IPS-18a (cell line): ENCODE measurements around the gene SYNDIG1.

Experiments used
- H3K27ac ChIP-seq: one replicate; pipeline ENCODE4 v1.5.1; 2013; ENCODE audit warnings: low read length
- H3K27me3 ChIP-seq: one replicate; pipeline ENCODE4 v1.6.1; 2013; ENCODE audit warnings: mild to moderate bottlenecking, low read length; ENCODE audit not compliant: control insufficient read depth, insufficient read depth
- H3K36me3 ChIP-seq: one replicate; pipeline ENCODE4 v1.6.1; 2013; ENCODE audit warnings: low read depth, low read length; ENCODE audit not compliant: control insufficient read depth
- H3K4me1 ChIP-seq: one replicate; pipeline ENCODE4 v1.6.1; 2013; ENCODE audit warnings: low read depth, low read length; ENCODE audit not compliant: control insufficient read depth
- H3K4me3 ChIP-seq: one replicate; pipeline ENCODE4 v1.5.1; 2013; ENCODE audit warnings: low read length
- H3K9ac ChIP-seq: one replicate; pipeline ENCODE4 v1.6.1; 2013; ENCODE audit warnings: mild to moderate bottlenecking, low read length, moderate library complexity
- H3K9me3 ChIP-seq: one replicate; pipeline ENCODE4 v1.6.1; 2013; ENCODE audit warnings: low read depth, low read length; ENCODE audit not compliant: control insufficient read depth

Gene SYNDIG1

DNA sequence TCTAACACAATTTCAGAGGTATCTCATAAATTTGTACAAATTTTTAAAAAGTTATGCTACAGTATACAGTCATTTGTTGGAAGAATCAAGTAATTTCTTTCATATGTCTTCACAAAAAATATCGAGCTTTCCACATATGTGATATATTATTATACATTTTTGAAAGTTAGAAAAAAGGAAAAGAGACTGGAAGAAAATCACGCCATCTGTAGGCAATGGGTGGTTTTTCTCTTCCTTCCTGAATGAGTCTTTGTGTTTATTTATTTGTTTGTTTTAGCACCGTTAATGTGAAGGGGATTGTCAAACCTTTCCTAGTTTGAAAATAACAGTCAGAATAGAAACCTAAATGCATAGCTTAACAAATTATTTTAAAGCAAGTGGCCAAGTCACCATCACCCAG is 130.6 kb downstream of the SYNDIG1 start:
- Histone ChIP-seq H3K27ac (no peak overlapping the region), H3K4me3 (no peak overlapping the region), H3K9me3 (no peaks in the 10 kb centered on the region), H3K27me3 (no peaks in the 10 kb centered on the region), H3K9ac (no peak overlapping the region), H3K36me3 (no peaks in the 10 kb centered on the region), H3K4me1 (peaks cover 8% of the 10 kb centered on the region)

GRCh38 chr20:24603454-24603853 is 134.0 kb downstream of the SYNDIG1 start:
- Histone ChIP-seq H3K4me3 (no peak overlapping the region), H3K9ac (no peak overlapping the region), H3K27me3 (no peaks in the 10 kb centered on the region)

DNA sequence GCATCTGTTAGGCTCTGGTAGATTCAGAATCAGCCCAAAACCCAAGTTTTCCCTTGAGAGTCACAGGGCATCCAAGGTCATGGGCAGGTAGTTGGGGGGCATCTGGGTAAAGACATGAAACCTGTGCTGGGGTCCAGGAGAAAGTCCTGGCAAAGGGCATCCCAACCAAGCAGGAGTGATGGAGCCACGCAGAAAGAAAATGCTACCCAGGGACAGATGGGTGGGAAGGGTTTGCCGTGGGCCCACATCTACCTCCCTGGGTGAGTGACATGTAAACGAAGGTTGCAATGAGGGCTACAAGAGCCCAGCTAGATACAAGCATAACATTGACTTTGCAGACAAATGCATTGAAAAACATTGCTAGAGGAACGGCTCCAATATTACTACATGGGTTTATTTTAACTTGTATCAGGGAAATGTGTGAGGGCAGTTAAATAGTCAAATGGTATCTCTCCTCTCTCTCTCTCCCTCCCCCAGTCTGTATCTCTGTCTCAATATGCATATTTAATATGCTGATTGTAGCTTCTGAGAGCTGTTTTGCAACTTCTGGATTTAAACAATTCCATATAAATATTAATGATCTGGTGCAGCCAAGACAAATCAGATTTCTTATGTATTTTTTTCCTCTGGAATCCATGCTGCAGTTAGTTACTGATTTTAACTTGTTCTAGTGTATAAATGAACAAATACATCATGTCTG is 135.7 kb downstream of the SYNDIG1 start:
- Histone ChIP-seq H3K27me3 (no peaks in the 10 kb centered on the region), H3K9ac (no peak overlapping the region), H3K9me3 (no peaks in the 10 kb centered on the region), H3K4me1 (peaks cover 8% of the 10 kb centered on the region), H3K36me3 (no peaks in the 10 kb centered on the region), H3K4me3 (no peak overlapping the region), H3K27ac (no peak overlapping the region)

More at GRCh38 chr20:24603454-24603853, 134.0 kb downstream of the SYNDIG1 start:
- H3K27ac ChIP-seq: no peak overlapping the region
- H3K36me3 ChIP-seq: no peaks in the 10 kb centered on the region
- peaks cover 8% of the 10 kb centered on the region for H3K4me1 ChIP-seq
- no peaks in the 10 kb centered on the region for H3K9me3 ChIP-seq

GRCh38 chr20:24605937-24606455 is 136.6 kb downstream of the SYNDIG1 start:
- Histone ChIP-seq H3K9ac (no peak overlapping the region), H3K4me1 (peaks cover 15% of the 10 kb centered on the region), H3K9me3 (no peaks in the 10 kb centered on the region), H3K4me3 (no peak overlapping the region), H3K27me3 (no peaks in the 10 kb centered on the region), H3K36me3 (no peaks in the 10 kb centered on the region), H3K27ac (no peak overlapping the region)

DNA sequence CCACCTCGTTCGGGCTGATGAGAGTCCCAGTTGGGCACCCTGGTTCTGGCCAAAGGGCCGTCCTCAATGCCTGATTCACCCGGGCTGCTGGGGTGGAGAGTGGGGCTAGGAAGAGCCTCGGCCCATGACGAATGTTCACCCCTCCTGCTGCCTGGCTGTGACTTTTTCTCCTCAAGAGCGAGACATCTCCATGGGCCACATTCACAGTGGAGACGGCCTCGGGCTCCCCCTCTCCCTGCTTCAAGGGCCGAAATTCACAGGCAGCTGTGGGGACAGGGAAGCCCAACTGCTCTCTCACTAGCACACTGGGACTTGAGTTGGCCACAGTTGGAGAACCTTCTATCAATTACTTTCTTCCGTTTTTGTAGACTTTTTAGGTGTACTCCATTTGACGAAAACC is 138.0 kb downstream of the SYNDIG1 start:
- peaks cover 15% of the 10 kb centered on the region for H3K4me1 ChIP-seq
- no peaks in the 10 kb centered on the region for H3K36me3 ChIP-seq
- H3K9ac ChIP-seq: no peak overlapping the region
- H3K27ac ChIP-seq: no peak overlapping the region
- no peaks in the 10 kb centered on the region for H3K9me3 ChIP-seq
- H3K4me3 ChIP-seq: no peak overlapping the region
- no peaks in the 10 kb centered on the region for H3K27me3 ChIP-seq

DNA sequence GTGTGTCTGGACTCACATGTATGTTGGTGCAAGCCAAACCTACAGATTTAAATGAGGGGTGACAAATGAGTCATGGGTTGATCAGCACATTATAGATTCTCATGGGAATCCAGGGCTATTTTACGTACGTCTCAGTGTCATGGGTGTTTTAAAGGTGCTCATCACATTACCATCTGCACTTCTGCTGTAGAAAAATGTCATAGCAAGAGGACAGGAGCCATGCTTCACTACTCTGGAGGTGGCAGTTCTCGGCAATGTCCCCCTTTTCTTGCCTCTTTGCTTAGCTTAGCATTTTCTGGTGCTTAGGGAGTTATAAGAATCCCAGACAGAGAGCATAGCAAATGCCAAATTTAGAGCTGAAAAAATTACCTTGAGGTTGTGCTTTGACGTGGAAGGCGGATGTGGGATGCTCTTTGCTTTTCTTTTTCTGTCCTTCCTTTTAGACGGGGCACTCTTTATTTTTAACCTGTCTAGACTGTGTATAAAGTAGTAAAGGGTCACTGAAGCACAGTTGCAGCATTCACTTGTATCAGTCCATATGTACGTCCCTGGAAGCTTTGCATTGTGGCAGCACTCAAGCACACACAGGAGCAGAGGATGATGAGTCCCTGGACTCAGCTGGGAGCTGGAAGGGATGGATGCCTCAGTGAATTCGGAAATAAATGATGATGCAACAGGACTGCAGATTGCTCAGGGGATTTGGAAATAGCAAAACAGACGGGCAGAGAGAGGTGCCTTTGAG is 139.7 kb downstream of the SYNDIG1 start:
- Histone ChIP-seq H3K9me3 (no peaks in the 10 kb centered on the region), H3K4me1 (peaks cover 11% of the 10 kb centered on the region), H3K27me3 (no peaks in the 10 kb centered on the region), H3K36me3 (no peaks in the 10 kb centered on the region), H3K27ac (no peak overlapping the region), H3K9ac (no peak overlapping the region), H3K4me3 (no peak overlapping the region)

DNA sequence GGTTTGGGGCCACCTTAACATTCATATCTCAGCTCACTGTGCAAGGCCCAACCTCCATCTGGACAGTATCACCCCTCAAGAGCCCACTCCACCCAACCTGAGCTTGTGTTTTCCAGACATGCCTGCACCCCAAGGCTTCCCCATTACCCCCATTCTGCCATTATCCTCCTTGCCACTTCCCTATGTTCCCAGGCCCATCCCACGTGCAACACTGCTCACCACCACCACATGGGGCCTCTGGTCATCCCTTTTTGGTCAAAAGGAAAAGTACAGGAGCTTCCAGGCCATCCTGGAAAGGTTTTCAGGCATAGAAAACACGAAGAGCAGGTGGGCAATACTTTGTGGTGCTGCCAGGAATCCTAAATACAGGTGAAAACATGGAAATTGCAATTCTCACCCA is 140.3 kb downstream of the SYNDIG1 start:
- H3K9me3 ChIP-seq: no peaks in the 10 kb centered on the region
- no peak overlapping the region for H3K4me3 ChIP-seq
- no peaks in the 10 kb centered on the region for H3K27me3 ChIP-seq
- H3K4me1 ChIP-seq: peaks cover 7% of the 10 kb centered on the region
- H3K9ac ChIP-seq: no peak overlapping the region
- no peaks in the 10 kb centered on the region for H3K36me3 ChIP-seq
- H3K27ac ChIP-seq: no peak overlapping the region

- Histone ChIP-seq H3K9me3 (no peaks in the 10 kb centered on the region), H3K4me3 (no peak overlapping the region), H3K36me3 (no peaks in the 10 kb centered on the region), H3K27me3 (no peaks in the 10 kb centered on the region), H3K9ac (no peak overlapping the region), H3K27ac (no peak overlapping the region), H3K4me1 (peaks cover 7% of the 10 kb centered on the region)
Observed at GRCh38 chr20:24610341-24611115, 141.1 kb downstream of the SYNDIG1 start.

GRCh38 chr20:24611360-24612140 is 142.1 kb downstream of the SYNDIG1 start:
- Histone ChIP-seq H3K36me3 (no peaks in the 10 kb centered on the region), H3K9ac (no peak overlapping the region), H3K27ac (no peak overlapping the region), H3K4me1 (peaks cover 7% of the 10 kb centered on the region), H3K27me3 (no peaks in the 10 kb centered on the region), H3K9me3 (no peaks in the 10 kb centered on the region), H3K4me3 (no peak overlapping the region)

DNA sequence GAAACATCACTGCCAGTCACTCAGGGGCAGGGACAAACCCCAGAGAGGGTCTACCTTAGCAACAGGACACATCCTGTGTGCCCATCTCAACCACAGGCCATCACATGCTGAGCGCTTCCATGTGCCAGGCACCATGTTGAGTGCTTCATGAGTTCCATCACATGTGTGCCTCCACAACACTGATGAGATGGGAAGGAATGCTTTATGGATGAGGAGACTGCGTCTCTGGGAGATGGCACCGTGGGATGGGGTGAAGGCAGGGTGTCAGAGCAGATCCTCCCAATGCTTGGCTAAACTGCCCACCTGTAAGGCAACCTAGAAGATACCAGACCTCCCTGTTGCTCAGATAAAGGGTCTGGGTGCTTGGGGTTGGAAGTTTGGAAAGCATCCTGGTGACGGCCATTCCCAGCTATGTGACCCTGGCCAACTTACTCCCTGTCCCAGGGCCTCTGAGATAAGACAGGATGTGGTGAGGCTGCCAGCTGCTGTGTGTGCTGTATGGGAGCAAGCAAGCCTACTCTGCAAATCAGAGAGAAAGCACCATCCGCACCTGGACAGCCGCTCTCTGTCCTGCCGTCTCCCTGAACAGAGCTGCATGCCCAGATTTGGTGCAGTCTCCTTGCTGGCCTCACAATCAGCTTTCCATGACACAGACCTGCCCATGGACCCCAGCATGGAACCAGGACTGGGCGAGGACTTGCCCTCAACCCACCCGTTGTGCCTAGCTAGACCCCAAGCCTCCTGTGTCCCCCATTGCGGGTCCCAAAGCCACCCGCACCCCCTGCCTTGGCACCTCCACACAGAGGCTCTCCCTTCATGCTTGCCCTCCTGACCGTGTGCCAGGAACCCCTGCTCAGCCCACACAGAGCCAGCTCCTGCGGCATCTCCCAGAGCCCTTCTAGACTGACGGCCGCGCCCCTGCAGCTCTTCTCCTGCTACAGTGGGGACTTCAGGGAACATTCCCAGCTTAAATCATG is 143.7 kb downstream of the SYNDIG1 start:
- no peak overlapping the region for H3K9ac ChIP-seq
- H3K27ac ChIP-seq: no peak overlapping the region
- H3K9me3 ChIP-seq: no peaks in the 10 kb centered on the region
- H3K36me3 ChIP-seq: no peaks in the 10 kb centered on the region
- no peaks in the 10 kb centered on the region for H3K27me3 ChIP-seq
- peaks cover 7% of the 10 kb centered on the region for H3K4me1 ChIP-seq
- no peak overlapping the region for H3K4me3 ChIP-seq
